OCI-LY7 (cell line): ENCODE results near the gene CRYBG3.

Experiments
- CTCF ChIP-seq: fragments of 200-600 bp; sonication (generic); conservative IDR thresholded peaks from 2 replicates; pipeline ENCODE4 v1.5.1; 2014; ENCODE audit warnings: mild to moderate bottlenecking, antibody characterized with exemption, low read length, moderate library complexity, mixed read lengths
- EZH2phosphoT487 ChIP-seq: fragments of 200-600 bp; sonication (generic); IDR thresholded peaks from 2 replicates; pipeline ENCODE4 v1.6.1; 2018; ENCODE audit warnings: low read depth, borderline replicate concordance, mild to moderate bottlenecking, mixed run types, antibody characterized with exemption, low read length, moderate library complexity, mixed read lengths

GRCh38 chr3:97885931-97886824, 64.4 kb downstream of the CRYBG3 start:
- no peak for TF ChIP-seq CTCF
- TF ChIP-seq EZH2phosphoT487: no peak
